ENCODE measurements around the gene BCL2L11.

The BCL2L11 gene

DNA sequence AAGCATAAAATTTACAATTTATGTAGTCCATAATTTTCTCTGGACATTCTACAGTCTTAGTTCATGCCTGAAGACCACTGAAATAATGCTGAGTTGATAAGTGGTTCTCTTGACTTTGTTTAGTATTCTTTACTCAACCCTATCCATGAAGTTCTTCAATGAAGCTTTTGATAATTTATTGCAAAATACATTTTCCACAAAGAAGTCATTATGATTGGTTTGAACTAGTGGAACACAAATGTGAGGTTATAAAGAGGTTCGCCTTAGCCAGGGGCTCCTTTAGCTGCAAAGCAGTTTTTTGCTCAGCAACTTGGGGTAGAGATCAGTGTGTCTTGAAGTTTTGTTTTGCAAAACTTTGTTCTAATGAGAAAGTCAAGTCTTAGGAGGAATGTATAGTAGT, 5.9 kb downstream of the BCL2L11 start:
- H3K9me3 Mint-ChIP-seq = peaks cover 4% of the 10 kb centered on the region
- peaks cover 4% of the 10 kb centered on the region for H3K27me3 Mint-ChIP-seq (ENCODE audit: low read depth, poor library complexity)
- peaks cover 78% of the 10 kb centered on the region for H3K36me3 Mint-ChIP-seq (ENCODE audit: low read depth)
- DNase-seq = no peak
- TF ChIP-seq, protein P1, sequence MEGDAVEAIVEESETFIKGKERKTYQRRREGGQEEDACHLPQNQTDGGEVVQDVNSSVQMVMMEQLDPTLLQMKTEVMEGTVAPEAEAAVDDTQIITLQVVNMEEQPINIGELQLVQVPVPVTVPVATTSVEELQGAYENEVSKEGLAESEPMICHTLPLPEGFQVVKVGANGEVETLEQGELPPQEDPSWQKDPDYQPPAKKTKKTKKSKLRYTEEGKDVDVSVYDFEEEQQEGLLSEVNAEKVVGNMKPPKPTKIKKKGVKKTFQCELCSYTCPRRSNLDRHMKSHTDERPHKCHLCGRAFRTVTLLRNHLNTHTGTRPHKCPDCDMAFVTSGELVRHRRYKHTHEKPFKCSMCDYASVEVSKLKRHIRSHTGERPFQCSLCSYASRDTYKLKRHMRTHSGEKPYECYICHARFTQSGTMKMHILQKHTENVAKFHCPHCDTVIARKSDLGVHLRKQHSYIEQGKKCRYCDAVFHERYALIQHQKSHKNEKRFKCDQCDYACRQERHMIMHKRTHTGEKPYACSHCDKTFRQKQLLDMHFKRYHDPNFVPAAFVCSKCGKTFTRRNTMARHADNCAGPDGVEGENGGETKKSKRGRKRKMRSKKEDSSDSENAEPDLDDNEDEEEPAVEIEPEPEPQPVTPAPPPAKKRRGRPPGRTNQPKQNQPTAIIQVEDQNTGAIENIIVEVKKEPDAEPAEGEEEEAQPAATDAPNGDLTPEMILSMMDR (IDR thresholded peaks at IDR 0.05) = no peak
- H3K4me3 Mint-ChIP-seq = peak overlapping the region; percentile 66
- H3K27ac Mint-ChIP-seq = no peak overlapping the region
- H3K4me1 Mint-ChIP-seq = peaks cover 70% of the 10 kb centered on the region

DNA sequence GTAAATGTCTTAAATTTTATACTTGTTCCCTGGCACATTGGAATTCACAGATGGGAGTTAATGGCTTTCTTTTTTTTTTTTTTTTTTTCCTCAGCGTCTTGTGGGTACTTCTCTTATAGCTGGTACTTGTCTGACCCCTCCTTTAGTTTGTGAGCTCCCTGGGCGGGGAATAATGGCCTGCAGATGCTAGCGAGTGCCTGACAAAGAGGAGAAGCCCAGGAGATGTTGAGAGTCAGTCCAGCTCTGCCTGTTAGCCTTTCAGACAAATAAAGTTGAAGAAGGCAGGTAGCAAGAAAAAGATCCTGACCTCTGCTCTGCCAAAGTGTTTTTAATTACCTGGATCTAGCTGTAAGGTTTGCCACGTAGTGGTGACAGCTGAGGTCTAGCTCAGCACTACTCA, 6.6 kb downstream of the BCL2L11 start:
- no peak overlapping the region for H3K27ac Mint-ChIP-seq
- peaks cover 75% of the 10 kb centered on the region for H3K4me1 Mint-ChIP-seq
- H3K27me3 Mint-ChIP-seq (ENCODE audit: low read depth, poor library complexity) = no peaks in the 10 kb centered on the region
- H3K4me3 Mint-ChIP-seq = peak overlapping the region; percentile 66
- no peak for DNase-seq
- peaks cover 4% of the 10 kb centered on the region for H3K9me3 Mint-ChIP-seq
- H3K36me3 Mint-ChIP-seq (ENCODE audit: low read depth) = peaks cover 86% of the 10 kb centered on the region
- TF ChIP-seq, protein P1 (IDR thresholded peaks at IDR 0.05) = no peak

DNA sequence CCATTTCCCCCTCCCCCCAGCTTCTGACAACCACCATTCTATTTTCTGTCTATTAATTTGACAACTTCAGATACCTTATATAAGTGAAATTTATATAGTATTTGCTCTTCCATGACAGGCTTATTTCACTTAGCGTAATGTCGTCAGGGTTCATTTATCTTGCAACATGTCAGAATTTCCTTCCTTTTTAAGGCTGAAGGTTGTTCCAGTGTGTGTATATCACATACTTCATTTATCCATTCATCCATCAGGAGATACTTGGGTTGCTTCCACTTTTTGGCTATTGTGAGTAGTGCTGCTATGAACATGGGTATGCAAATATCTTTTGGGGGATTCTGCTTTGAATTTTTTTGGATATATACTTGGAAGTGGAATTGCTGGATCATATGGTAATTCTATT, 7.4 kb downstream of the BCL2L11 start:
- H3K36me3 Mint-ChIP-seq (ENCODE audit: low read depth) = peaks cover 90% of the 10 kb centered on the region
- no peak for DNase-seq
- TF ChIP-seq, protein P1 (IDR thresholded peaks at IDR 0.05) = no peak
- H3K4me1 Mint-ChIP-seq = peaks cover 75% of the 10 kb centered on the region
- H3K4me3 Mint-ChIP-seq = no peak overlapping the region
- H3K27ac Mint-ChIP-seq = no peak overlapping the region
- peaks cover 4% of the 10 kb centered on the region for H3K9me3 Mint-ChIP-seq
- H3K27me3 Mint-ChIP-seq (ENCODE audit: low read depth, poor library complexity) = no peaks in the 10 kb centered on the region

DNA sequence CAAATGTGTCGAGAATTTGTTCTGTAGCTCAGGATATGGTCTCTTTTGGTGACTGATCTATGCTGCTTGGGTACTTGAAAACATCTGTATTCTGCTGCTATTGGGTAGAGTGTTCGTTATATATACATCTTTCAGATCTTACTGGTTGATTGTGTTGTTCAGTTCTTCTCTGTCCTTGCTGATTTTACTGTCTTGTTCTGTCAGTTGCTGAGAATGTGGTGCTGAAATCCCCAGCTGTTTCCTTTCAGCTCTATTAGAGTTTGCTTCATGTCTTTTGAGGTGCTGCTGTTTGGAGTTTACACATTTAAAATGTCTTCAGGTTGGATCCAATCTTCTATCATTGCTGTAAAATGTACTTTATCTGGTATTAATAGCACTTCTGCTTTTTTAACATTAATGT, 12.9 kb downstream of the BCL2L11 start:
- H3K36me3 Mint-ChIP-seq (ENCODE audit: low read depth) = peaks cover 92% of the 10 kb centered on the region
- no peaks in the 10 kb centered on the region for H3K27me3 Mint-ChIP-seq (ENCODE audit: low read depth, poor library complexity)
- TF ChIP-seq, protein P1 (IDR thresholded peaks at IDR 0.05) = no peak
- no peak for DNase-seq
- H3K27ac Mint-ChIP-seq = no peak overlapping the region
- no peak overlapping the region for H3K4me3 Mint-ChIP-seq
- H3K9me3 Mint-ChIP-seq = peaks cover 9% of the 10 kb centered on the region
- H3K4me1 Mint-ChIP-seq = peaks cover 63% of the 10 kb centered on the region

DNA sequence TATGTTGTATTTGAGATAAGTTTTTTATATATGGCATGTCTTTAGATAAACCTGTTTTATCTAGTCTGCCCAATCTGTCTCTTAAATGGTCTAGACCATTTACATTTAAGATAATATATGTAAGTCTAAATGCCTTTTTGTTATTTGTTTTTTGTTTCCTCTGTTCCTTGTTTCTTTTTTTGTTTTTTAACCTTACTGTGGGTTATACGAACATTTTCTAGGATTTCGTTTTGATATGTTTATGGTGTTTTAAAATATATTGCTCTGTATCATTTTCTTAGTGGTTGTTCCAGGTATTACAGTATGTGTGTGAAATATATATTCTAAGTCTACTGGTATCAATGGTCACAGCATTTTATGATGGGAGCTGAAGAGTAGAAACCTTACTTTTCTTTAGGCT, 13.3 kb downstream of the BCL2L11 start:
- no peak overlapping the region for H3K4me3 Mint-ChIP-seq
- H3K27me3 Mint-ChIP-seq (ENCODE audit: low read depth, poor library complexity) = no peaks in the 10 kb centered on the region
- H3K9me3 Mint-ChIP-seq = peaks cover 9% of the 10 kb centered on the region
- H3K27ac Mint-ChIP-seq = no peak overlapping the region
- DNase-seq = no peak
- H3K36me3 Mint-ChIP-seq (ENCODE audit: low read depth) = peaks cover 92% of the 10 kb centered on the region
- H3K4me1 Mint-ChIP-seq = peaks cover 61% of the 10 kb centered on the region
- TF ChIP-seq, protein P1 (IDR thresholded peaks at IDR 0.05) = peak; percentile 10

DNA sequence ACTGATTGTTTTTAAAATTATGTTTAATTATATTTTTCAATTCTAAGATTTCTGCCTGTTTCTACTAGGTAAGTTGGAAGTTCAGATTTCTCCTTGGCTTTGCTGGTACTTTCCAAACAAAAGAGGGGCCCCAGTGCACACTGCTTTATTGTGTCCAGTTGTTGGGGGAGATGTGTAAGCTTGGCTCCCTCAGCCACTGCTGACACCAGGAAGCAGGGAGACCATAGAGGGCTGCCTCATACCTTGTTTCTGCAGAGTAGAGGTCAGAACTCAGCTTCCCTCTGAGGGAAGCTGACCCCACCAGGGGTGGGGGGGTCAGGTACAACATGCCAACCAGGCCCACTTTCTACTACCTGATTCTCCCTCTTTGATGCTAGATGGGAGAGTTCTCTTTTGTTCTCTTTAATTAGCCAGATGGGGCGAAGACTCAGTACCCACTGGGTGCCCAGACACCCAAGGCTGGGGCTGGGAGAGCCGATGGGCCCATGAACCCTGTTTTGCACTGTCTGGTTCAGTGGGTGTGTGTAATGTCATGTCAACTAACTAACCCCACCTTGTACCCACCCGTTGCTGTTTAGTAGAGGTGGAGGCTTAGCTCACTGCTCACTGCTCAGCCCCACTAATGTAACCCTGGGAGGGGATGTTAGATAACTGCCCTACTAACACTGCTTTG, 14.7 kb downstream of the BCL2L11 start:
- no peaks in the 10 kb centered on the region for H3K27me3 Mint-ChIP-seq (ENCODE audit: low read depth, poor library complexity)
- peaks cover 59% of the 10 kb centered on the region for H3K4me1 Mint-ChIP-seq
- no peak overlapping the region for H3K27ac Mint-ChIP-seq
- no peak for DNase-seq
- peaks cover 8% of the 10 kb centered on the region for H3K9me3 Mint-ChIP-seq
- H3K36me3 Mint-ChIP-seq (ENCODE audit: low read depth) = peaks cover 92% of the 10 kb centered on the region
- TF ChIP-seq, protein P1 (IDR thresholded peaks at IDR 0.05) = no peak
- H3K4me3 Mint-ChIP-seq = no peak overlapping the region
